HG02852 (cell line): ENCODE measurements around the gene JDP2.

ENCODE experiments used
- ATAC-seq: cut with Tn5 transposase; IDR thresholded peaks from one replicate; pipeline ENCODE4 v1.9.1; 2021; ENCODE audit warnings: mild to moderate bottlenecking, moderate library complexity; ENCODE audit not compliant: unreplicated experiment

JDP2 gene

GRCh38 chr14:75409316-75410205 is 18.3 kb upstream of the JDP2 start:
- no peak for ATAC-seq

DNA sequence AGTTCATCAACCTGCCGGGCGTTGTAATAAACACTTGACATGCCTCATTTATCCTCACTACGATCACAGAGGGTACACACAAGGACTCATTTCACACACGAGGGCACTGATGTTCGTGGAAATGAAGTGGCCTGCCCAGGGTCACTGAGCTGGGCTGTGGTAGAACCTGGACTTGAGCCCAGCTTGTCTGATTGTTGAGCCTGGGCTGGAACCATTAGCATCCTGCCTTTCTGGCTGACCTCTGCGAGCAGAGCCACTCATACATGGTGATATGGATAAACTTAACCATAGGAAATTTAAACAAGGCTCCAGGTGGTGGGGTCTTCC is 16.6 kb upstream of the JDP2 start:
- ATAC-seq = no peak

DNA sequence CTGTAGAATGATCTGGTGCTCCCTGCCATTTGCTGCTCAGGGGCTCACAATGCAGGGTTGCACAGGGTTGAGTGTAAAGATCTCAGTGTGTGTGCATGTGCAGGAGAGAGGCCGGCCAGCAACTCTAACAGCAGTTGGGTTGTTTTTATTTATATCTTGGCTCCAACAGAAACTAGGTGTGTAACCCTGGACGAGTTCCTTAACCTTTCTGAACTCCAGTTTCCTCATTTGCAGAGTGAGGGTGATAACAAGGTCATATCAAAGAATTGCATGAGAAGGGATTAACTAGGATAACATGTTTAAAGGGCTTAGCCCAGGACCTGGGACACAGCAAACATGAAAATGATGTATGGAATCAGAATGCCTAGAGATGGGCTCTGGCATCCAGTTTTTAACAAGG is 14.8 kb upstream of the JDP2 start:
- ATAC-seq = no peak

- no peak for ATAC-seq
Measured at GRCh38 chr14:75417674-75418073, 10.1 kb upstream of the JDP2 start.

DNA sequence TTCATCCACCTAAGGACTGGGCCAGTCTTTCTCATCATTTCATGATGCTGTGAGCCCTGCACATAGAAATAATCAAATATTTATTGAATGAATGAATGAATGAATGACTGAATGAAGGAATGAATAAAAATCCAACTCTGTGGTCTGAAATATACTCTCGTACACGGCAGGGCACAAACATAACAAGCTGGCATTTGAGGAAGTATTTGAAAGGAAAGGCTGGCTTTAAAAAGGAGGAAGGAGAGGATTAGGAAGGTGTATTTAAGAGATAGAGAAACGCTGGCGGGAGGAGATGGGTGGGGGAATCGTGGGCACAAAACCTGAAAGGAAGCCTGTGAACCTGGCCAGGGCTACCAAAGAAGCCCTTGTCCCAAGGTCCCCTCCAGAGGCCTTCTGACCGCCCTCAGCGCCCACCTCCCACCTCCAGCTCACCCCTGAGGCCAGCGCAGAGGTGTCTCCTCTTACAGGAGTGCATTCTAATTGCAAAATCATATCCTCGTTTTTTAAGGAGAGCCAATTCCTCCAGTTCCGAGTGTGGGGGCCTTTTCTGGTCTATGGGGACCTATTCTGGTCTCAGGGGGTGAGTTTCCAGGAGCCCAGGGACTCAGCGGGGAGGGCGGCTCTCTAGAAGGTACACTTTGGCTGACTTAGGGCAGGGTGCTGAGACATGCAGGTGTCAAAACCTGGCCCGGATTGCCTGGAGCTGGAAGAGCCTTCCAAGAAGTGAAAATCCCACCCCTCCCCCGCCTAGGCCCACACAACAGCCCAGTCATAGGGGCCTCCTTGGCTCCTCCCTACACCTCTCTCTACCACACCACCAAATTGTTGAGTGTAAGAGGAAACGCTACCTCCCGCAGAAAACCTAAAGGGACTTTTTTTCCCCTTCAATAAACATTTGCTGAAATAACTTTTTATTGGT is 8.7 kb upstream of the JDP2 start:
- peak; percentile 64 for ATAC-seq

DNA sequence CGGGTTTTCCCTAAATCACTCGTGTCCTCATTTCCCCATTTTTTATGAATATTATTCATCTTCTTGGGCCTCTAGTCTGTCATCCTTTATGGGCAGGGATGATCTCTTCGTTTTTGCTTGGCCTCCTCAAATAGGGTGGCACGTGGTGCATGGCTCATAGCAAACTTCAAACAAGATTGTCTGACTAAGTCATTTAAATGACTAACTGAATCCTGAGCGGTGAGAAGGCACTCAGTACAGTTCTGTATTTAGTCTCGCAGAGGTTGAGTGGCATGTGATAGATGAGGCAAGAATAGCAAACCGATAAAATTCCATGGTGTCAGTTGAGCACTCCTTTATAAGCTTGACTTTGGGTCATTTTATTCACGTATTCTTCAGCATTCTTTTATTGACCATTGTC is 5.7 kb upstream of the JDP2 start:
- no peak for ATAC-seq

GRCh38 chr14:75424496-75424895 is 3.3 kb upstream of the JDP2 start:
- ATAC-seq = no peak

- ATAC-seq = no peak
Measured at GRCh38 chr14:75425446-75425845, 2.4 kb upstream of the JDP2 start.

- ATAC-seq = peak; percentile 60
Measured at GRCh38 chr14:75426332-75427125, 1.3 kb upstream of the JDP2 start.

GRCh38 chr14:75427126-75427481 is 718 bp upstream of the JDP2 start:
- peak; percentile 39 for ATAC-seq

- ATAC-seq = peak; percentile 9
Measured at GRCh38 chr14:75428230-75429104, 645 bp downstream of the JDP2 start.

- no peak for ATAC-seq
Measured at GRCh38 chr14:75429562-75429961, 1.7 kb downstream of the JDP2 start.

DNA sequence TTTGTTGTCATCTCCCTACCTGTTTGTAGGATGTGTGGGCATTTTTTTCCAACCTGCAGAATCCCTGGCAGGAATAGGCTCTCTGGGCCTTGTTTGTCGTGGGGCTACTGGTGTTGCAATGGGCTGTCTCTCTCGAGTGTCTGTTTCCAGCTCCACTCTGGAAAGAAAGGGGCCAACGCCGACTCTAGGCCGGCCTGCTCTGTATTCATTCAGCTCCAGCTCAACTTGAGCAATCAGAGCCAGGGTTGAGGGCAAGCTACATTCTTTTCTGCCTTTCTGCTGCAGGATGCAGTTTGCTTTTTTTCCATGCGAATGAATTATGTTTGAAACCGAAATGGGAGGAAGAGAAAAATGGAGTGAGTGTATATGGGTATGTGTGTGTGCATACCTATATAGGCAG is 2.3 kb downstream of the JDP2 start:
- ATAC-seq = no peak

- no peak for ATAC-seq
Measured at GRCh38 chr14:75430526-75430925, 2.7 kb downstream of the JDP2 start.

DNA sequence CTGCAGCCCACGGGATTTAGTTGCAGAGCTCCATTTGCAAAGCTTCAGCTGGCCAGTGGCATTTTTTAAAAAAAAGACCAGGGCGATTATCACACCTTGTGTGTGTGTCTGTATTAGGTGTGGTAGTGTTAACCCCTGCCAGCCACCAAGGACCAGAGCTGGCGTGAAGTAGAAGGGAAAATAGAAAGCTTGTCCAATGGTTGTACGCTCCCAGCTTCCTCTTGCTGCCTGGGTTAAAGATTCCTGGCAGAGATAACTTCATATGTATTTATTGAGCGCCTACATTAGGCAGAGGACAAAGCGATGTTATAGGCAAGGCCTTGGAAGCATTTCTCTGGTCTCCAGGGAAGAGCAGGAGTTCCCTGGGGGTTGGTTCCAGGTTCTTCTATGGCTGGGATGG is 3.2 kb downstream of the JDP2 start:
- ATAC-seq = no peak

GRCh38 chr14:75431827-75432226 is 4.0 kb downstream of the JDP2 start:
- no peak for ATAC-seq

DNA sequence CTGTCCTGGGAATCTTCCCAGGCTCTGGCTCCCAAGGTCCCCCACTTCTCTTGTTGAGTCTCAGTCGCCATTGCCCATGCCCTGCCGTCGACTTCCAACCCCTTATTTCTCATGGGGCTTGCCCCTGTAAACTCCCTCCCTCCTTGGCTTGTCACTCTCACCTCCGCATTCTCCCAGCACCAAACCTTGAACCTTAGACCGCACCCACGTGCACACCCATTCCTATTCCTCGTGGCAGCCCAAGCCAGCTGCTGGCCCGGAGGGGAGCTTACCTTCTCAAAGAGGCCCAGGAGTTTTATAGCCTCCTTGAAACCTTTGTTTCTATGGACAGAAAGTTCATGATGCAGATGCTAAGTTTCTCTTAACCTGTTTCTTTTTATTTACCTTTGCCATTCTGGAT is 4.6 kb downstream of the JDP2 start:
- ATAC-seq = no peak

GRCh38 chr14:75433631-75434071 is 5.8 kb downstream of the JDP2 start:
- no peak for ATAC-seq

DNA sequence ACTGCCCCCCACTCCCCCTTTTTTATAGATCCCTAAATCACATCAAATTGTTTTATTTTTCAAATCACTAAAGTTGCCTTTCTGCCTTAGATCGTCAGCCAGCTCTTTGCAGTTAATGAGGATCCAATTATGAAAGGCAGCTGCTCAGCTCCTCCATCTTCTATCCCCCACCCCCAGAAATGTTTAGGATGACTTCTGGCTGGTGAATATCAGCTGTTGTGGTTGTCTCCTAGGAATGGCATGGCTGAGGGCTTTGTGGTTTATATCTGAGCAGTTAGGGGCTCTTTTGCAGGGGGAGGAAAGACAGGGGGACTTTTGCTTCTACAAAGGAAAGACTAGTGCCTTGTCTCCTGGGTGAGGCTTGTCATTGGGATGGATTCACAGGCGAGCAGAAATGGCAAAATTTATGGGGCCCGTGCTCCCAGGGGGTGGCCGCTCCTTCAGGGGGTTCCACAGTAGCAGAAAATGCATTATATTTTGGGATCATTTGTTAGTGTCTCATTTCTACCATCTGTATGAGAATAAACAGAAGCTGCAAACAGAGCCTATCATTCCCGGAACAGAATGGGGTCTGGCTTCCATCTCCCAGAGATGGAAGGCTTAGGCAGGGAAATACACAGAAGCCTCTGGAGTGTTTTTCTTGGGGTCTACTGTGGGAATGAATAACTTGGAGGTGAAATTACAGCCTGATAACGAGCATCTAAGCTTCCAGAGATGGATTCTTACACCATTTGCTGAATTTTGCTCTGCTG is 6.5 kb downstream of the JDP2 start:
- ATAC-seq = no peak

- ATAC-seq = no peak
Measured at GRCh38 chr14:75434890-75435248, 7.0 kb downstream of the JDP2 start.
